Hepatocyte (in vitro differentiated cells): ENCODE data around the gene TBC1D8.

Experiments
- CTCF ChIP-seq: fragments of 200-600 bp; sonication (generic); IDR thresholded peaks from 2 replicates; pipeline ENCODE4 v1.5.1; 2016; ENCODE audit warnings: antibody characterized with exemption, mild to moderate bottlenecking; ENCODE audit not compliant: poor library complexity
- EZH2 ChIP-seq: fragments of 200-600 bp; sonication (generic); IDR thresholded peaks from 2 replicates; pipeline ENCODE4 v1.6.1; 2016; ENCODE audit warnings: antibody characterized with exemption, mild to moderate bottlenecking, borderline replicate concordance
- EZH2phosphoT487 ChIP-seq: fragments of 200-600 bp; sonication (generic); IDR thresholded peaks from one replicate; pipeline ENCODE4 v1.6.1; 2018; ENCODE audit warnings: antibody characterized with exemption, mild to moderate bottlenecking, low read depth, moderate library complexity; ENCODE audit not compliant: unreplicated experiment, severe bottlenecking

DNA sequence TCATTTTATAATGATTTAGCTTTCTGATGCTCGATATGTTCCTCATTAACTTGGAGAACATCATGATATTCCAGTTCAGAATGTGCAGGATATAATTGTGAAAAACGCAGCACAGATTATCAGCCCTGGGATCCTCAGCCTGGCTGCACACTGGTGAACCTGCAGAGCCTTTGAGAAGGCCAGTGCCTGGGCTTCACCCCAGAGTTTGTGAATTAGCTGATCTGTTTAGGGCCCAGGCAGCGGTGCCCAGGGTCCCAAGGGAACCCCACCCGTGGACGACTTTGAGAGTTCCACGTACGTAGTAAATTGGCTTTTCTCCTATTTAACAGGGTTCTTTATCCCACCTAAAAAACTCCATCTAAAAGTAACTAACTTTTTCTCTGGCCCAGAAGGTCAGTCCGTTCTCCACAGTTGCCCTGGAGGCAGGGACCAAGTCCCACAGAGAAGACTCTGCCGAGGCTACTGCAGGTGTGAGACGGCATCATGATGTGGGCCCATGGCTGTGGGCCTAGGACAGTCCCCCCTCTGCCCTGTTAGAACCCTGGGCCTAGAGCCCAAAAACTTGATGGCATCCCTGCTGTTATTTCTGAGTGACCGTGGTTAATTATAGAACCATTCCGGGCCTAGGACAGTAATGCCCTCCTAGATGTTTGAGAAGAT lies 188.7 kb downstream of the TBC1D8 start:
- TF ChIP-seq CTCF (no peak), EZH2 (no peak), EZH2phosphoT487 (no peak)
